ENCODE results near the gene RGL3. TPM values are rescaled to one million over a fixed set of nuclear protein-coding genes. Genes with fewer than 3 reads are reported as not detected.

The RGL3 gene
- total and polyA plus RNA-seq, 10 of the 15 experiments (the other 5 are each of a cell fraction or from before 2014, with no cell fraction given), result not detected

DNA sequence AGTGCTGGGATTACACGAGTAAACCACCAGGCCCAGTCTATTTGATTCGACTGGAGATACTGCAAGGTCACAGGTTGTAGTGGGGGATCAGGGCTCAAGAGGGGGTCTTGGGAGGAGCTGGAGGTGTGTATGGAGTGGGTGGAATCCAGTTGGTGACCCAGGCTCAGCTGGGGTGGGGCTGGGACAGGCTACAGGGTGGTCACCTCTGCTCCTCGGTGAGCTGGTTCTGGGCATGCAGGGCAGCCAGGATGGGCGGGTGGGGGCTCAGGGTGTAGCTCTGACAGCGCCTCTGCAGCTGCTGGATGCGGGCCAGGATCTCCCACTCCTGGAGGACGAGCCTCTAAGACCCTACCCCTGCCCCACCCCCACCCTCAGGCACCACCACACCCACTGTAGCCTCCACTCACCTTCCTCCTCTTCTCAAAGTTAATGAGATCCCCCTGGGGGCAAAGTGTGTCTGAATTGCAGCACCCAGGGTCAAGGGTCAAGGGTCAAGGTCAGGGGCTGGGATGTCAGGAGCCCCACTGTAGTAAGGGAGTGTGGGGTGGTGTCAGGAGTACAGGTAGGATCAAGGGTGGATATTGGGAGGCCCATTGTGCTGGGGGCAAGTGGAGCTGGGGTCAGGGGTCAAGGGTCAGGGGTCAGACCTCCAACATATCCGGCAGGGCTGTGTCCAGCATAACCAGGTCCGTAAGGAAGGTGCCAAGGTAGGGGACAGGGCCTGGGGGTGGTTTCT, 17.1 kb downstream of the RGL3 start:
- no peak overlapping the region for H3K9ac ChIP-seq (ENCODE audit: control insufficient read depth, insufficient read depth, low read length)
- in situ Hi-C loops (cut with MboI) (no loop called here), intact Hi-C loops (cut with micrococcal nuclease; ENCODE audit: unreplicated experiment) (no loop called here)
- H4K20me1 ChIP-seq (ENCODE audit: control insufficient read depth, insufficient read depth), result no peaks in the 10 kb centered on the region
- H3K4me1 ChIP-seq (ENCODE audit: control insufficient read depth, insufficient read depth, low read length), result no peaks in the 10 kb centered on the region
- ChIA-PET SMC1A (ENCODE audit: uncharacterized antibody, unreplicated experiment) (no interaction called here), POLR2A (interaction anchor here (0.6 kb wide), 2 partner anchors 12 to 36 kb away, joined by 4 read pairs; no protein-coding TSS in a partner anchor), CTCF (interaction anchor here (0.7 kb wide), 1 partner anchor 27 kb away, joined by 3 read pairs; no protein-coding TSS in a partner anchor), RAD21 (ENCODE audit: unreplicated experiment) (no interaction called here)
- no peaks in the 10 kb centered on the region for H3K79me2 ChIP-seq (ENCODE audit: control insufficient read depth, insufficient read depth, low read length)
- no peak for ATAC-seq
- TF ChIP-seq SMARCA5 (IDR thresholded peaks at IDR 0.05) (no peak), NR2C1 (IDR thresholded peaks at IDR 0.05) (peak; percentile 91), BRCA1 (IDR thresholded peaks at IDR 0.05; ENCODE audit: low read depth, low read length) (no peak), ZBED1 (IDR thresholded peaks at IDR 0.05; ENCODE audit: borderline replicate concordance) (no peak), NR2F1 (conservative IDR thresholded peaks at IDR 0.05) (peak; percentile 90), NR2C2 (IDR thresholded peaks at IDR 0.05; ENCODE audit: borderline replicate concordance, control insufficient read depth, insufficient read length, low read depth) (peak; percentile 84), IKZF2 (IDR thresholded peaks at IDR 0.05) (no peak)
- no peak overlapping the region for H3K4me3 ChIP-seq
- no peak for DNase-seq (ENCODE audit: low read depth, low spot score)
- no peak for FAIRE-seq
- BruUV-seq (replicated peaks), result no TSS peak
- no peaks in the 10 kb centered on the region for H3K9me3 ChIP-seq (replicated peaks; ENCODE audit: control insufficient read depth, insufficient read depth, low read length)
- H3K27ac ChIP-seq (ENCODE audit: control insufficient read depth, insufficient read depth), result no peak overlapping the region
- H3K4me2 ChIP-seq (ENCODE audit: control insufficient read depth, insufficient read depth), result no peak overlapping the region
- H3K27me3 ChIP-seq (replicated peaks in 1 of 2; ENCODE audit: control insufficient read depth in 2 of 2, insufficient read depth in 2 of 2, low read length in 1 of 2), result no peaks in the 10 kb centered on the region; a peak in 1 of 4 replicates
- WGBS (ENCODE audit: insufficient coverage, insufficient replicate concordance, low lambda C conversion rate, missing lambda C conversion rate), result 33% methylated on average over 5 of the region's 9 CpGs
- H2AFZ ChIP-seq (ENCODE audit: control insufficient read depth, low read depth, low read length), result no peak overlapping the region
- no peaks in the 10 kb centered on the region for H3K36me3 ChIP-seq (ENCODE audit: control insufficient read depth in 2 of 2, insufficient read depth in 2 of 2, low read length in 1 of 2)

DNA sequence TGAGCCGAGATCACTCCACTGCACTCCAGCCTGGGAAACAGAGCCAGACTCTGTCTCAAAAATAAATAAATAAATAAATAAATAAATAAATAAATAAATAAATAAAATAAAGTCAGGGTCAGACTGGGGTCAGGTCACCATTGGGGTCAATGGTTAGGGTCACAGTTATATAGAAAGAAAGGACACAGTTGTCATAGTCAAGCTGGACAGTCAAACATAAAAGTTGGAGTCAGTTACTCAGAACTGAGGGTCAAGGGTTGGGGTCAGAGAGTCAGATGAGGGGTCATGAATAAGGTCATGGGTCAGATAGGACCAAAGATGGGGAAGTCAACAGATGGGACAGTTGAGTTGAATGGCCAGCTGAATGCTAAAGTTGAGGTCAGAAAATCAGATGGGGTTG, 18.3 kb downstream of the RGL3 start:
- no peak overlapping the region for H2AFZ ChIP-seq (ENCODE audit: control insufficient read depth, low read depth, low read length)
- BruUV-seq (replicated peaks), result no TSS peak
- POLR2A ChIA-PET, result no interaction called here

More for the DNA sequence above, 18.3 kb downstream of the RGL3 start:
- TF ChIP-seq POLR2AphosphoS2 (IDR thresholded peaks at IDR 0.05; ENCODE audit: low read depth, low read length) (no peak), NR2F1 (conservative IDR thresholded peaks at IDR 0.05) (peak; percentile 68; the same call in 1 of the 2 replicates), NR2C1 (IDR thresholded peaks at IDR 0.05) (peak; percentile 32; the same call in 1 of the 2 replicates)
- TF ChIP-seq, protein P1, sequence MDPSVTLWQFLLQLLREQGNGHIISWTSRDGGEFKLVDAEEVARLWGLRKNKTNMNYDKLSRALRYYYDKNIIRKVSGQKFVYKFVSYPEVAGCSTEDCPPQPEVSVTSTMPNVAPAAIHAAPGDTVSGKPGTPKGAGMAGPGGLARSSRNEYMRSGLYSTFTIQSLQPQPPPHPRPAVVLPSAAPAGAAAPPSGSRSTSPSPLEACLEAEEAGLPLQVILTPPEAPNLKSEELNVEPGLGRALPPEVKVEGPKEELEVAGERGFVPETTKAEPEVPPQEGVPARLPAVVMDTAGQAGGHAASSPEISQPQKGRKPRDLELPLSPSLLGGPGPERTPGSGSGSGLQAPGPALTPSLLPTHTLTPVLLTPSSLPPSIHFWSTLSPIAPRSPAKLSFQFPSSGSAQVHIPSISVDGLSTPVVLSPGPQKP (IDR thresholded peaks at IDR 0.05; ENCODE audit: low read depth, low read length), result no peak
- Histone ChIP-seq H3K4me1 (ENCODE audit: control insufficient read depth, insufficient read depth, low read length) (no peaks in the 10 kb centered on the region), H3K4me2 (ENCODE audit: control insufficient read depth, insufficient read depth) (no peak overlapping the region), H3K27me3 (replicated peaks in 1 of 2; ENCODE audit: control insufficient read depth in 2 of 2, insufficient read depth in 2 of 2, low read length in 1 of 2) (no peaks in the 10 kb centered on the region), H3K9me3 (replicated peaks; ENCODE audit: control insufficient read depth, insufficient read depth, low read length) (no peaks in the 10 kb centered on the region), H3K4me3 (no peak overlapping the region), H4K20me1 (ENCODE audit: control insufficient read depth, insufficient read depth) (no peaks in the 10 kb centered on the region), H3K79me2 (ENCODE audit: control insufficient read depth, insufficient read depth, low read length) (no peaks in the 10 kb centered on the region), H3K9ac (ENCODE audit: control insufficient read depth, insufficient read depth, low read length) (no peak overlapping the region), H3K36me3 (ENCODE audit: control insufficient read depth in 2 of 2, insufficient read depth in 2 of 2, low read length in 1 of 2) (no peaks in the 10 kb centered on the region), H3K27ac (ENCODE audit: control insufficient read depth, insufficient read depth) (no peak overlapping the region)
- 31% methylated on average over 1 of the region's 1 CpG for WGBS (ENCODE audit: insufficient coverage, insufficient replicate concordance, low lambda C conversion rate, missing lambda C conversion rate)
- no peak for DNase-seq (ENCODE audit: low read depth, low spot score)
- ChIA-PET SMC1A (ENCODE audit: uncharacterized antibody, unreplicated experiment) (no interaction called here), RAD21 (ENCODE audit: unreplicated experiment) (no interaction called here), CTCF (no interaction called here)
- no peak for ATAC-seq
- in situ Hi-C loops (cut with MboI), result no loop called here
- FAIRE-seq, result no peak
- intact Hi-C loops (cut with micrococcal nuclease; ENCODE audit: unreplicated experiment), result no loop called here

Data from GM12878 (cell line).